GM23338 (cell line): Measurements from ENCODE around the gene PTPRZ1. TPM values are rescaled to one million over a fixed set of nuclear protein-coding genes. Genes with fewer than 3 reads are reported as not detected.

ENCODE experiments used
- ATAC-seq: fragments of 200-7000 bp; cut with Tn5 transposase; 3 replicates; pipeline ENCODE4 v1.9.1; 2020
- DNase-seq: peaks from one replicate; pipeline ENCODE4 v3.0.0-alpha.2; 2015; ENCODE audit warnings: low spot score
- H2AFZ ChIP-seq: fragments of 200-600 bp; sonication (generic); 2 replicates; pipeline ENCODE4 v1.8.0; 2016; ENCODE audit warnings: antibody characterized with exemption, mild to moderate bottlenecking, moderate library complexity
- H3F3A ChIP-seq: fragments of 200-600 bp; sonication (generic); replicated peaks from 2 replicates; pipeline ENCODE4 v1.8.0; 2017; ENCODE audit warnings: antibody characterized with exemption, mixed run types, low read depth
- H3K27ac ChIP-seq: fragments of 200-600 bp; sonication (generic); 2 replicates; pipeline ENCODE4 v1.6.1; 2016; ENCODE audit warnings: low read depth
- H3K27me3 ChIP-seq: fragments of 200-600 bp; sonication (generic); 2 replicates; pipeline ENCODE4 v1.8.0; 2016; ENCODE audit warnings: mild to moderate bottlenecking, mixed run types, moderate library complexity; ENCODE audit not compliant: insufficient read depth
- H3K36me3 ChIP-seq: fragments of 200-600 bp; sonication (generic); 2 replicates; pipeline ENCODE4 v1.8.0; 2016; ENCODE audit warnings: mild to moderate bottlenecking; ENCODE audit not compliant: insufficient read depth
- H3K4me1 ChIP-seq: fragments of 200-600 bp; sonication (generic); 2 replicates; pipeline ENCODE4 v1.8.0; 2016; ENCODE audit warnings: mild to moderate bottlenecking, moderate library complexity; ENCODE audit not compliant: insufficient read depth
- H3K4me2 ChIP-seq: fragments of 200-600 bp; sonication (generic); 2 replicates; pipeline ENCODE4 v1.7.1; 2017; ENCODE audit warnings: mixed run types
- H3K4me3 ChIP-seq: fragments of 200-600 bp; sonication (generic); 2 replicates; pipeline ENCODE4 v1.6.1; 2016; ENCODE audit warnings: mixed run types
- H3K79me2 ChIP-seq: fragments of 200-600 bp; sonication (generic); replicated peaks from 2 replicates; pipeline ENCODE4 v1.8.0; 2017; ENCODE audit warnings: mild to moderate bottlenecking; ENCODE audit not compliant: insufficient read depth
- H3K9me2 ChIP-seq: fragments of 200-600 bp; sonication (generic); 2 replicates; pipeline ENCODE4 v1.8.0; 2017; ENCODE audit not compliant: insufficient read depth
- H4K20me1 ChIP-seq: fragments of 200-600 bp; sonication (generic); replicated peaks from 2 replicates; pipeline ENCODE4 v1.8.0; 2017; ENCODE audit warnings: mild to moderate bottlenecking; ENCODE audit not compliant: insufficient read depth
- H3K27ac Mint-ChIP-seq: 2 replicates; pipeline ENCODE4 v1.8.0; 2020; ENCODE audit warnings: inconsistent platforms, mild to moderate bottlenecking, moderate library complexity, mixed read lengths
- H3K27me3 Mint-ChIP-seq: 3 replicates; pipeline ENCODE4 v1.8.0; 2022; ENCODE audit warnings: low read depth, mild to moderate bottlenecking, moderate library complexity, mixed read lengths, inconsistent platforms; ENCODE audit not compliant: insufficient read depth, poor library complexity
- H3K36me3 Mint-ChIP-seq: 3 replicates; pipeline ENCODE4 v1.8.0; 2021; ENCODE audit warnings: low read depth, mild to moderate bottlenecking, inconsistent platforms, moderate library complexity, mixed read lengths
- H3K4me1 Mint-ChIP-seq: 3 replicates; pipeline ENCODE4 v1.8.0; 2020; ENCODE audit warnings: mild to moderate bottlenecking, inconsistent platforms, mixed read lengths
- H3K4me3 Mint-ChIP-seq: 3 replicates; pipeline ENCODE4 v1.8.0; 2021; ENCODE audit warnings: moderate library complexity, mild to moderate bottlenecking, inconsistent platforms, mixed read lengths
- H3K9me3 Mint-ChIP-seq: 3 replicates; pipeline ENCODE4 v1.8.0; 2020; ENCODE audit warnings: moderate library complexity, mild to moderate bottlenecking, inconsistent platforms, mixed read lengths
- EZH2phosphoT487 ChIP-seq: fragments of 200-600 bp; sonication (generic); IDR thresholded peaks from one replicate; pipeline ENCODE4 v1.8.1; 2018; ENCODE audit warnings: antibody characterized with exemption; ENCODE audit not compliant: unreplicated experiment
- NANOG ChIP-seq: IDR thresholded peaks from 2 replicates; pipeline ENCODE4 v1.6.1; 2016; ENCODE audit warnings: antibody characterized with exemption, borderline replicate concordance
- POLR2AphosphoS5 ChIP-seq: IDR thresholded peaks from 2 replicates; pipeline ENCODE4 v1.6.1; 2016; ENCODE audit warnings: antibody characterized with exemption, low read depth
- polyA plus RNA-seq: library from polyadenylated mRNA; unstranded; fragments of >200 nt; fragmentation: Nextera tagmentation; extraction: Ambion mirVana; gene quantifications from 2 replicates; pipeline ENCODE4 v1.2.1, GENCODE V29; 2016
- total RNA-seq: library from RNA; depleted of rRNA; stranded (reverse); fragments of >200 nt; shearing (Covaris generic); gene quantifications from 2 replicates; pipeline ENCODE4 v1.2.3, GENCODE V29; 2014
- TF ChIP-seq, protein P1 (sequence below): IDR thresholded peaks from 2 replicates; pipeline ENCODE4 v1.6.1; 2016; ENCODE audit warnings: antibody characterized with exemption
- TF ChIP-seq, protein P2 (sequence below): fragments of 250-450 bp; sonication (Bioruptor Pico); IDR thresholded peaks from 2 replicates; pipeline ENCODE4 v1.5.0; 2020; ENCODE audit warnings: mild to moderate bottlenecking, moderate library complexity

PTPRZ1 gene
- total and polyA plus RNA-seq, 2 experiments from 2014 or later, result 160 to 230 TPM

DNA sequence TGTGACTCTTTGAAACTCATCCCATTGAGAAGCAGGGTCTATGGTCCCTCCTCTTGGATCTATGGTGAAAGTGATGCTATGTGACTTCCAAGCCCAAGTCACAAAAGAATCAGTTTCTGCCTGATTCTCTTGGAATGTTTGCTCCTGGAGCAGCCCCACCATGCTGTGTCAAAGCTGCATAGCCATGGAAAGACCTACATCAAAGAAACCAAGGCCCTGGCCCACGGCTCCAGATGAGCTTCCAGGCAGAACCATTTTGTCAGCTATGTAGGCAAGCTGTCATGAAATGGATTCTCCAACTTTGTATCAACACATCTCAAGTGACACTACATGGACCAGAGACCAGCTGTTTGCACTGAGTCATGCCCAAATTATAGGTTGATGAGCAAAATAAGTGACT is 194.1 kb downstream of the PTPRZ1 start:
- Mint-ChIP-seq H3K4me3 (no peak overlapping the region), H3K4me1 (peaks cover 9% of the 10 kb centered on the region; the same call in 2 of the 3 replicates), H3K27me3 (peaks cover 6% of the 10 kb centered on the region), H3K27ac (no peak overlapping the region), H3K9me3 (no peaks in the 10 kb centered on the region), H3K36me3 (0 out of 3 replicates have a peak, but pooled peaks cover 2% of the 10 kb centered on the region)
- ATAC-seq (peak; percentile 24), DNase-seq (peak; percentile 55)
- Histone ChIP-seq H3K9me2 (no peaks in the 10 kb centered on the region), H3K27me3 (no peaks in the 10 kb centered on the region), H3K4me1 (no peaks in the 10 kb centered on the region), H2AFZ (no peak overlapping the region), H4K20me1 (no peaks in the 10 kb centered on the region), H3K36me3 (peaks cover 6% of the 10 kb centered on the region; the same call in 1 of the 2 replicates), H3K4me2 (no peak overlapping the region), H3K27ac (no peak overlapping the region), H3F3A (no peaks in the 10 kb centered on the region; the same call in 1 of the 2 replicates), H3K4me3 (no peak overlapping the region), H3K79me2 (no peaks in the 10 kb centered on the region)
- TF ChIP-seq EZH2phosphoT487 (no peak), POLR2AphosphoS5 (no peak), NANOG (no peak)
- TF ChIP-seq, protein P1, sequence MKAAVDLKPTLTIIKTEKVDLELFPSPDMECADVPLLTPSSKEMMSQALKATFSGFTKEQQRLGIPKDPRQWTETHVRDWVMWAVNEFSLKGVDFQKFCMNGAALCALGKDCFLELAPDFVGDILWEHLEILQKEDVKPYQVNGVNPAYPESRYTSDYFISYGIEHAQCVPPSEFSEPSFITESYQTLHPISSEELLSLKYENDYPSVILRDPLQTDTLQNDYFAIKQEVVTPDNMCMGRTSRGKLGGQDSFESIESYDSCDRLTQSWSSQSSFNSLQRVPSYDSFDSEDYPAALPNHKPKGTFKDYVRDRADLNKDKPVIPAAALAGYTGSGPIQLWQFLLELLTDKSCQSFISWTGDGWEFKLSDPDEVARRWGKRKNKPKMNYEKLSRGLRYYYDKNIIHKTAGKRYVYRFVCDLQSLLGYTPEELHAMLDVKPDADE, result no peak
- TF ChIP-seq, protein P2, sequence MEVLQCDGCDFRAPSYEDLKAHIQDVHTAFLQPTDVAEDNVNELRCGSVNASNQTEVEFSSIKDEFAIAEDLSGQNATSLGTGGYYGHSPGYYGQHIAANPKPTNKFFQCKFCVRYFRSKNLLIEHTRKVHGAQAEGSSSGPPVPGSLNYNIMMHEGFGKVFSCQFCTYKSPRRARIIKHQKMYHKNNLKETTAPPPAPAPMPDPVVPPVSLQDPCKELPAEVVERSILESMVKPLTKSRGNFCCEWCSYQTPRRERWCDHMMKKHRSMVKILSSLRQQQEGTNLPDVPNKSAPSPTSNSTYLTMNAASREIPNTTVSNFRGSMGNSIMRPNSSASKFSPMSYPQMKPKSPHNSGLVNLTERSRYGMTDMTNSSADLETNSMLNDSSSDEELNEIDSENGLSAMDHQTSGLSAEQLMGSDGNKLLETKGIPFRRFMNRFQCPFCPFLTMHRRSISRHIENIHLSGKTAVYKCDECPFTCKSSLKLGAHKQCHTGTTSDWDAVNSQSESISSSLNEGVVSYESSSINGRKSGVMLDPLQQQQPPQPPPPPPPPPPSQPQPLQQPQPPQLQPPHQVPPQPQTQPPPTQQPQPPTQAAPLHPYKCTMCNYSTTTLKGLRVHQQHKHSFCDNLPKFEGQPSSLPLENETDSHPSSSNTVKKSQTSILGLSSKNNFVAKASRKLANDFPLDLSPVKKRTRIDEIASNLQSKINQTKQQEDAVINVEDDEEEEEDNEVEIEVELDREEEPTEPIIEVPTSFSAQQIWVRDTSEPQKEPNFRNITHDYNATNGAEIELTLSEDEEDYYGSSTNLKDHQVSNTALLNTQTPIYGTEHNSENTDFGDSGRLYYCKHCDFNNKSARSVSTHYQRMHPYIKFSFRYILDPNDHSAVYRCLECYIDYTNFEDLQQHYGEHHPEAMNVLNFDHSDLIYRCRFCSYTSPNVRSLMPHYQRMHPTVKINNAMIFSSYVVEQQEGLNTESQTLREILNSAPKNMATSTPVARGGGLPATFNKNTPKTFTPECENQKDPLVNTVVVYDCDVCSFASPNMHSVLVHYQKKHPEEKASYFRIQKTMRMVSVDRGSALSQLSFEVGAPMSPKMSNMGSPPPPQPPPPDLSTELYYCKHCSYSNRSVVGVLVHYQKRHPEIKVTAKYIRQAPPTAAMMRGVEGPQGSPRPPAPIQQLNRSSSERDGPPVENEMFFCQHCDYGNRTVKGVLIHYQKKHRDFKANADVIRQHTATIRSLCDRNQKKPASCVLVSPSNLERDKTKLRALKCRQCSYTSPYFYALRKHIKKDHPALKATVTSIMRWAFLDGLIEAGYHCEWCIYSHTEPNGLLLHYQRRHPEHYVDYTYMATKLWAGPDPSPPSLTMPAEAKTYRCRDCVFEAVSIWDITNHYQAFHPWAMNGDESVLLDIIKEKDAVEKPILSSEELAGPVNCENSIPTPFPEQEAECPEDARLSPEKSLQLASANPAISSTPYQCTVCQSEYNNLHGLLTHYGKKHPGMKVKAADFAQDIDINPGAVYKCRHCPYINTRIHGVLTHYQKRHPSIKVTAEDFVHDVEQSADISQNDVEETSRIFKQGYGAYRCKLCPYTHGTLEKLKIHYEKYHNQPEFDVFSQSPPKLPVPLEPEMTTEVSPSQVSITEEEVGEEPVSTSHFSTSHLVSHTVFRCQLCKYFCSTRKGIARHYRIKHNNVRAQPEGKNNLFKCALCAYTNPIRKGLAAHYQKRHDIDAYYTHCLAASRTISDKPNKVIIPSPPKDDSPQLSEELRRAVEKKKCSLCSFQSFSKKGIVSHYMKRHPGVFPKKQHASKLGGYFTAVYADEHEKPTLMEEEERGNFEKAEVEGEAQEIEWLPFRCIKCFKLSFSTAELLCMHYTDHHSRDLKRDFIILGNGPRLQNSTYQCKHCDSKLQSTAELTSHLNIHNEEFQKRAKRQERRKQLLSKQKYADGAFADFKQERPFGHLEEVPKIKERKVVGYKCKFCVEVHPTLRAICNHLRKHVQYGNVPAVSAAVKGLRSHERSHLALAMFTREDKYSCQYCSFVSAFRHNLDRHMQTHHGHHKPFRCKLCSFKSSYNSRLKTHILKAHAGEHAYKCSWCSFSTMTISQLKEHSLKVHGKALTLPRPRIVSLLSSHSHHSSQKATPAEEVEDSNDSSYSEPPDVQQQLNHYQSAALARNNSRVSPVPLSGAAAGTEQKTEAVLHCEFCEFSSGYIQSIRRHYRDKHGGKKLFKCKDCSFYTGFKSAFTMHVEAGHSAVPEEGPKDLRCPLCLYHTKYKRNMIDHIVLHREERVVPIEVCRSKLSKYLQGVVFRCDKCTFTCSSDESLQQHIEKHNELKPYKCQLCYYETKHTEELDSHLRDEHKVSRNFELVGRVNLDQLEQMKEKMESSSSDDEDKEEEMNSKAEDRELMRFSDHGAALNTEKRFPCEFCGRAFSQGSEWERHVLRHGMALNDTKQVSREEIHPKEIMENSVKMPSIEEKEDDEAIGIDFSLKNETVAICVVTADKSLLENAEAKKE (CRISPR knock-in tag), result peak; percentile 72

DNA sequence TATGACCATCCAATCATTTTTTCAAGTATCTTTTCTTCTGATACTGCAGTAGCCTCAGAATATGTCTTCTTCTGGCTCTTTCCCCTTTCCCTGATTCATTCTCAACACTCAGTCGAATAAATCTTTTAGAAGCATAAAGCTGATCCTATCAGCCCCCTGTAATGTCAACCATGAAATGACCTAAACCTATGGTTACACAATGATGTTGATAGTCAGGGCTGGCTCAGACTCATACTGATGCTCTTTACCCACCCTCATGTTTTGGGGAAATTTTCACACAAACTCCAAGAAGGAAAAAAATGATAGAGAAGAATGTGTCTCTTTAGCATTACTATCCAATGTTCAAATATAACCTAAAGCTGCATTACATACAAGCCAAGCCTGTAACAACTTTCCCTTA is 195.1 kb downstream of the PTPRZ1 start:
- Histone ChIP-seq H2AFZ (no peak overlapping the region), H3K9me2 (no peaks in the 10 kb centered on the region), H4K20me1 (no peaks in the 10 kb centered on the region), H3K36me3 (peaks cover 6% of the 10 kb centered on the region; the same call in 1 of the 2 replicates), H3K79me2 (no peaks in the 10 kb centered on the region), H3K4me1 (no peaks in the 10 kb centered on the region), H3F3A (no peaks in the 10 kb centered on the region; the same call in 1 of the 2 replicates), H3K27me3 (no peaks in the 10 kb centered on the region), H3K4me2 (no peak overlapping the region), H3K27ac (no peak overlapping the region), H3K4me3 (no peak overlapping the region)
- Mint-ChIP-seq H3K27me3 (peaks cover 6% of the 10 kb centered on the region), H3K9me3 (no peaks in the 10 kb centered on the region), H3K4me1 (peaks cover 9% of the 10 kb centered on the region; the same call in 2 of the 3 replicates), H3K36me3 (no peaks in the 10 kb centered on the region), H3K4me3 (no peak overlapping the region), H3K27ac (no peak overlapping the region)
- no peak for DNase-seq
- ATAC-seq, result no peak
- TF ChIP-seq, protein P2 (CRISPR knock-in tag), result no peak
- no peak for TF ChIP-seq POLR2AphosphoS5
